Astrocyte (in vitro differentiated cells and primary cell): ENCODE measurements around the gene CNKSR1. TPM values are rescaled to one million over a fixed set of nuclear protein-coding genes. Genes with fewer than 3 reads are reported as not detected.

Source experiments
- DNase-seq: peaks from one replicate; pipeline ENCODE4 v3.0.0-alpha.2; 2010; ENCODE audit warnings: low read depth
- FAIRE-seq: peaks from 2 replicates; lab custom pipeline; 2011; peaks lifted over from hg19 to GRCh38; lab: Jason Lieb, UNC
- H2AFZ ChIP-seq: 2 replicates; pipeline ENCODE4 v1.6.0; 2012; ENCODE audit warnings: low read depth, low read length, inconsistent platforms
- H3K27ac ChIP-seq: 2 replicates; pipeline ENCODE4 v1.5.1; 2011; ENCODE audit warnings: low read depth, low read length, inconsistent platforms
- H3K27me3 ChIP-seq: 2 replicates; pipeline ENCODE4 v1.6.0; 2011; ENCODE audit warnings: low read length, inconsistent platforms; ENCODE audit not compliant: insufficient read depth
- H3K36me3 ChIP-seq: 2 replicates; pipeline ENCODE4 v1.5.1; 2011; ENCODE audit warnings: low read length, inconsistent platforms; ENCODE audit not compliant: insufficient read depth
- H3K4me1 ChIP-seq: 2 replicates; pipeline ENCODE4 v1.5.1; 2011; ENCODE audit warnings: low read length, inconsistent platforms; ENCODE audit not compliant: insufficient read depth
- H3K4me2 ChIP-seq: 2 replicates; pipeline ENCODE4 v1.6.0; 2012; ENCODE audit warnings: low read length, inconsistent platforms
- H3K4me3 ChIP-seq: 2 replicates; pipeline ENCODE4 v1.5.1; 2011; ENCODE audit warnings: low read depth, mild to moderate bottlenecking, low read length, inconsistent platforms; ENCODE audit not compliant: insufficient read depth
- H3K79me2 ChIP-seq: 2 replicates; pipeline ENCODE4 v1.6.0; 2012; ENCODE audit warnings: mild to moderate bottlenecking, low read length, inconsistent platforms; ENCODE audit not compliant: insufficient read depth
- H3K9ac ChIP-seq: 2 replicates; pipeline ENCODE4 v1.6.0; 2012; ENCODE audit warnings: mild to moderate bottlenecking, low read length, inconsistent platforms
- H3K9me3 ChIP-seq: 2 replicates; pipeline ENCODE4 v1.5.1; 2012; ENCODE audit warnings: low read depth, mild to moderate bottlenecking, low read length, inconsistent platforms; ENCODE audit not compliant: insufficient read depth
- H4K20me1 ChIP-seq: 2 replicates; pipeline ENCODE4 v1.6.0; 2012; ENCODE audit warnings: low read length, inconsistent platforms; ENCODE audit not compliant: insufficient read depth
- H3K27ac Mint-ChIP-seq: one replicate; pipeline ENCODE4 v1.8.0; 2021; ENCODE audit warnings: mild to moderate bottlenecking, mixed read lengths; ENCODE audit not compliant: unreplicated experiment
- H3K27me3 Mint-ChIP-seq: one replicate; pipeline ENCODE4 v1.8.0; 2021; ENCODE audit warnings: low read depth, mixed read lengths; ENCODE audit not compliant: unreplicated experiment
- H3K36me3 Mint-ChIP-seq: one replicate; pipeline ENCODE4 v1.8.0; 2021; ENCODE audit warnings: low read depth, mixed read lengths; ENCODE audit not compliant: unreplicated experiment
- H3K4me1 Mint-ChIP-seq: one replicate; pipeline ENCODE4 v1.8.0; 2021; ENCODE audit warnings: low read depth, mixed read lengths; ENCODE audit not compliant: unreplicated experiment
- H3K4me3 Mint-ChIP-seq: one replicate; pipeline ENCODE4 v1.8.0; 2021; ENCODE audit warnings: mild to moderate bottlenecking, moderate library complexity, mixed read lengths; ENCODE audit not compliant: unreplicated experiment
- H3K9me3 Mint-ChIP-seq: one replicate; pipeline ENCODE4 v1.8.0; 2021; ENCODE audit warnings: mild to moderate bottlenecking, mixed read lengths; ENCODE audit not compliant: unreplicated experiment
- EZH2 ChIP-seq: IDR thresholded peaks from 2 replicates; pipeline ENCODE4 v1.6.1; 2012; ENCODE audit warnings: mild to moderate bottlenecking, low read length, inconsistent platforms; ENCODE audit not compliant: insufficient read depth
- total RNA-seq: library from RNA; stranded (reverse); gene quantifications from 2 replicates; pipeline ENCODE4 v1.2.1, GENCODE V29; 2021
- TF ChIP-seq, protein P1 (sequence below): IDR thresholded peaks from 2 replicates; pipeline ENCODE4 v1.5.1; 2011; ENCODE audit warnings: low read depth, mild to moderate bottlenecking, inconsistent platforms, low read length, moderate library complexity; ENCODE audit not compliant: insufficient read depth

The CNKSR1 gene
- total RNA-seq, 1 donor from 2014 or later: 5.0 TPM

GRCh38 chr1:26168410-26169197, 8.7 kb upstream of the CNKSR1 start, which contains the start of gene C1orf232:
Gene C1orf232 (minus strand): TSS chr1:26168963. CDS start chr1:26168499, 464 bp downstream.
- no peaks in the 10 kb centered on the region for H3K36me3 ChIP-seq
- H4K20me1 ChIP-seq: no peaks in the 10 kb centered on the region
- peaks cover 6% of the 10 kb centered on the region for H3K4me1 Mint-ChIP-seq
- H3K4me2 ChIP-seq: peak within 1 kb of the TSS; percentile 88
- peak within 1 kb of the TSS; percentile 89 for H3K4me3 Mint-ChIP-seq
- peaks cover 20% of the 10 kb centered on the region for H3K4me1 ChIP-seq
- no peak for FAIRE-seq
- no peaks in the 10 kb centered on the region for H3K27me3 ChIP-seq
- no peaks in the 10 kb centered on the region for H3K9me3 ChIP-seq
- peaks cover 20% of the 10 kb centered on the region for H3K79me2 ChIP-seq
- H2AFZ ChIP-seq: peak within 1 kb of the TSS; percentile 96
- no peaks in the 10 kb centered on the region for H3K9me3 Mint-ChIP-seq
- no peaks in the 10 kb centered on the region for H3K27me3 Mint-ChIP-seq
- H3K27ac Mint-ChIP-seq: no peak within 1 kb of the TSS
- TF ChIP-seq, protein P1, sequence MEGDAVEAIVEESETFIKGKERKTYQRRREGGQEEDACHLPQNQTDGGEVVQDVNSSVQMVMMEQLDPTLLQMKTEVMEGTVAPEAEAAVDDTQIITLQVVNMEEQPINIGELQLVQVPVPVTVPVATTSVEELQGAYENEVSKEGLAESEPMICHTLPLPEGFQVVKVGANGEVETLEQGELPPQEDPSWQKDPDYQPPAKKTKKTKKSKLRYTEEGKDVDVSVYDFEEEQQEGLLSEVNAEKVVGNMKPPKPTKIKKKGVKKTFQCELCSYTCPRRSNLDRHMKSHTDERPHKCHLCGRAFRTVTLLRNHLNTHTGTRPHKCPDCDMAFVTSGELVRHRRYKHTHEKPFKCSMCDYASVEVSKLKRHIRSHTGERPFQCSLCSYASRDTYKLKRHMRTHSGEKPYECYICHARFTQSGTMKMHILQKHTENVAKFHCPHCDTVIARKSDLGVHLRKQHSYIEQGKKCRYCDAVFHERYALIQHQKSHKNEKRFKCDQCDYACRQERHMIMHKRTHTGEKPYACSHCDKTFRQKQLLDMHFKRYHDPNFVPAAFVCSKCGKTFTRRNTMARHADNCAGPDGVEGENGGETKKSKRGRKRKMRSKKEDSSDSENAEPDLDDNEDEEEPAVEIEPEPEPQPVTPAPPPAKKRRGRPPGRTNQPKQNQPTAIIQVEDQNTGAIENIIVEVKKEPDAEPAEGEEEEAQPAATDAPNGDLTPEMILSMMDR: no peak
- TF ChIP-seq EZH2: no peak
- peak within 1 kb of the TSS; percentile 94 for H3K9ac ChIP-seq
- no peaks in the 10 kb centered on the region for H3K36me3 Mint-ChIP-seq
- H3K27ac ChIP-seq: peak within 1 kb of the TSS; percentile 74
- H3K4me3 ChIP-seq: peak within 1 kb of the TSS; percentile 68
- no peak for DNase-seq

DNA sequence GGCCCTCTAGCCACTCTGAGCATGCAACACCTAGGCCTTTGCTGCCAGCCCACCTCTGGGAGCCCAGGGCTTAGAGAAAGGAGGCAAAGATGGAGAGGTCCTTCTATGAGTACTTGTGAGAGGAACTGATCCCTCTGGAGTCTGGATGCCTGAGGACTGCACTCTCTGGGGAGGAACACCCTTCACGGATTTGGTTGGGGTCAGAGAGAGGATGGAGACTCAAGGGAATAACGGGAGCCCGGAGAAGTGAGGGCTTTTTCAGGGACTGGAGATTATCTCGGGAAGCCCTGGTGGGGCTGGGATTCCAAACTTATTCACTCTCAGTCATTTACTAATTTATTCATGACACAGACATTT, 8.1 kb upstream of the CNKSR1 start:
- no peaks in the 10 kb centered on the region for H3K36me3 ChIP-seq
- H3K27me3 Mint-ChIP-seq: no peaks in the 10 kb centered on the region
- H3K27ac Mint-ChIP-seq: no peak overlapping the region
- H3K4me3 ChIP-seq: peak overlapping the region; percentile 68
- no peaks in the 10 kb centered on the region for H3K9me3 Mint-ChIP-seq
- no peaks in the 10 kb centered on the region for H3K27me3 ChIP-seq
- H3K9me3 ChIP-seq: no peaks in the 10 kb centered on the region
- no peak overlapping the region for H3K27ac ChIP-seq
- H3K36me3 Mint-ChIP-seq: no peaks in the 10 kb centered on the region
- no peaks in the 10 kb centered on the region for H4K20me1 ChIP-seq
- TF ChIP-seq EZH2: no peak
- TF ChIP-seq, protein P1: no peak
- H3K4me3 Mint-ChIP-seq: peak overlapping the region; percentile 89
- FAIRE-seq (no peak), DNase-seq (no peak)
- peak overlapping the region; percentile 96 for H2AFZ ChIP-seq
- H3K4me1 ChIP-seq: peaks cover 20% of the 10 kb centered on the region
- peak overlapping the region; percentile 88 for H3K4me2 ChIP-seq
- H3K79me2 ChIP-seq: peaks cover 20% of the 10 kb centered on the region
- peaks cover 6% of the 10 kb centered on the region for H3K4me1 Mint-ChIP-seq
- peak overlapping the region; percentile 94 for H3K9ac ChIP-seq
